K562 (cell line): Measurements from ENCODE around the gene UBL7. TPM values are rescaled to one million over a fixed set of nuclear protein-coding genes. Genes with fewer than 3 reads are reported as not detected.
A peak's percentile ranks its signal among the peaks of the same experiment; 100 is the strongest.

ENCODE experiments used
- ATAC-seq: fragments of 200-7000 bp; cut with Tn5 transposase; 3 replicates; pipeline ENCODE4 v1.9.1; 2020; ENCODE audit warnings: moderate library complexity
- BruUV-seq: library from RNA; stranded (reverse); fragments of 400-500 nt; replicated peaks from 2 replicates; lab custom pipeline; 2021; lab: Mats Ljungman, UMichigan
- CTCF ChIA-PET: fragments of 300-600 bp; formaldehyde crosslinking; extraction: SDS; loops from one replicate; lab custom pipeline; 2021; ENCODE audit warnings: low intra/inter-chr PET ratio; lab: Yijun Ruan, JAX
- POLR2A ChIA-PET: fragments of 300-600, 350-650 bp; sonication (Branson Sonifier 250); formaldehyde crosslinking; extraction: SDS; loops from one replicate; lab custom pipeline; 2021; ENCODE audit warnings: antibody characterized with exemption, inconsistent platforms; lab: Yijun Ruan, JAX
- DNase-seq, 4 experiments: peaks; one replicate each; pipeline versions ENCODE4 v3.0.0 to v3.0.0-alpha.2; 2011 to 2018; ENCODE audit warnings: low spot score in 3 of 4, mixed read lengths in 3 of 4; ENCODE audit errors: extremely low read depth in 1 of 4
- FAIRE-seq: peaks from 2 replicates; lab custom pipeline; 2011; peaks lifted over from hg19 to GRCh38; lab: Jason Lieb, UNC
- H2AFZ ChIP-seq: 2 replicates; pipeline ENCODE4 v1.6.0; 2011; ENCODE audit warnings: low read depth, low read length, control low read depth, inconsistent platforms
- H3K27ac ChIP-seq: fragments of 200-600 bp; 3 replicates; pipeline ENCODE4 v1.8.0; 2011; ENCODE audit warnings: low read depth, mild to moderate bottlenecking, control low read depth, inconsistent platforms, low read length, moderate library complexity, mixed read lengths; ENCODE audit errors: extremely low read depth
- H3K27me3 ChIP-seq, 2 experiments: fragments of 300-600 bp in 1 of 2; 2 replicates in 1 of 2; 3 replicates in 1 of 2; pipeline versions ENCODE4 v1.6.0 to v1.8.0; 2011; ENCODE audit warnings: inconsistent platforms in 2 of 2, low read length in 2 of 2, mild to moderate bottlenecking in 1 of 2, mixed read lengths in 1 of 2, moderate library complexity in 1 of 2; ENCODE audit not compliant: control insufficient read depth in 2 of 2, insufficient read depth in 2 of 2
- H3K36me3 ChIP-seq: fragments of 300-600 bp; 3 replicates; pipeline ENCODE4 v1.8.0; 2011; ENCODE audit warnings: mild to moderate bottlenecking, low read length, inconsistent platforms; ENCODE audit not compliant: control insufficient read depth, insufficient read depth
- H3K4me1 ChIP-seq, 2 experiments: fragments of 200-600 bp in 1 of 2; replicated peaks in 1 of 2; 2 replicates in 1 of 2; 3 replicates in 1 of 2; pipeline versions ENCODE4 v1.5.1 to v1.8.0; 2011; ENCODE audit warnings: inconsistent platforms in 2 of 2, low read length in 2 of 2, mild to moderate bottlenecking in 1 of 2, mixed read lengths in 1 of 2, moderate library complexity in 1 of 2; ENCODE audit not compliant: control insufficient read depth in 2 of 2, insufficient read depth in 2 of 2
- H3K4me2 ChIP-seq: 2 replicates; pipeline ENCODE4 v1.6.1; 2011; ENCODE audit warnings: low read length, control low read depth, inconsistent platforms, mixed read lengths; ENCODE audit not compliant: insufficient read depth
- H3K4me3 ChIP-seq: fragments of 200-600 bp; sonication (generic), shearing (Covaris generic); 2 replicates; pipeline ENCODE4 v1.5.1; 2016; ENCODE audit warnings: control low read depth, inconsistent platforms
- H3K79me2 ChIP-seq: fragments of 200-600 bp; 3 replicates; pipeline ENCODE4 v1.8.0; 2011; ENCODE audit warnings: low read length, inconsistent platforms; ENCODE audit not compliant: control insufficient read depth, insufficient read depth
- H3K9ac ChIP-seq, 2 experiments: 2 replicates each; pipeline versions ENCODE4 v1.6.0 to v1.6.1; 2011; ENCODE audit warnings: low read depth in 2 of 2, low read length in 2 of 2, control low read depth in 1 of 2, inconsistent platforms in 1 of 2, mild to moderate bottlenecking in 1 of 2, mixed read lengths in 1 of 2; ENCODE audit not compliant: insufficient read depth in 1 of 2
- H3K9me1 ChIP-seq: one replicate; pipeline ENCODE4 v1.6.0; 2011; ENCODE audit warnings: inconsistent platforms, mild to moderate bottlenecking, low read length, moderate library complexity; ENCODE audit not compliant: control insufficient read depth, insufficient read depth
- H3K9me3 ChIP-seq: replicated peaks from 2 replicates; pipeline ENCODE4 v1.5.1; 2011; ENCODE audit warnings: low read depth, low read length, inconsistent platforms; ENCODE audit not compliant: control insufficient read depth, insufficient read depth
- H4K20me1 ChIP-seq: replicated peaks from 2 replicates; pipeline ENCODE4 v1.6.1; 2011; ENCODE audit warnings: low read length, inconsistent platforms, mixed read lengths; ENCODE audit not compliant: control insufficient read depth, insufficient read depth
- ADNP ChIP-seq: fragments of 200-800 bp; sonication (Bioruptor generic); IDR thresholded peaks from 2 replicates; pipeline ENCODE4 v1.6.1; 2016; ENCODE audit warnings: missing genetic modification characterization, missing compliant biosample characterization
- BCLAF1 ChIP-seq, 2 experiments: fragments of 450-650 bp in 1 of 2; IDR thresholded peaks; 2 replicates each; pipeline ENCODE4 v1.6.1; 2011 to 2017; ENCODE audit warnings: low read depth in 2 of 2, antibody characterized with exemption in 1 of 2, borderline replicate concordance in 1 of 2, low read length in 1 of 2, mild to moderate bottlenecking in 1 of 2, mixed read lengths in 1 of 2; ENCODE audit not compliant: control insufficient read depth in 1 of 2
- BCOR ChIP-seq: fragments of 450-650 bp; IDR thresholded peaks from 2 replicates; pipeline ENCODE4 v1.6.1; 2016
- CREBBP ChIP-seq: IDR thresholded peaks from one replicate; pipeline ENCODE4 v1.6.1; 2012; ENCODE audit warnings: low read depth, mild to moderate bottlenecking, control low read depth, inconsistent platforms, low read length
- CXXC5 ChIP-seq: fragments of 250-450 bp; sonication (Bioruptor Pico); IDR thresholded peaks from 2 replicates; pipeline ENCODE4 v1.8.0; 2022; ENCODE audit warnings: inconsistent platforms, mild to moderate bottlenecking, moderate library complexity
- ESRRA ChIP-seq: fragments of 450-650 bp; IDR thresholded peaks from 2 replicates; pipeline ENCODE4 v1.6.1; 2014; ENCODE audit warnings: low read depth, mild to moderate bottlenecking, moderate library complexity, borderline replicate concordance
- FOXJ2 ChIP-seq: fragments of 200-800 bp; sonication (Bioruptor generic); IDR thresholded peaks from 2 replicates; pipeline ENCODE4 v1.6.1; 2016; ENCODE audit warnings: missing genetic modification characterization, missing compliant biosample characterization
- KDM1A ChIP-seq, 2 experiments: fragments of 450-650 bp; IDR thresholded peaks; 2 replicates each; pipeline ENCODE4 v1.6.1; 2016; ENCODE audit warnings: mild to moderate bottlenecking in 2 of 2
- PTBP1 ChIP-seq: fragments of 200-400 bp; formaldehyde crosslinking; IDR thresholded peaks from 2 replicates; pipeline ENCODE4 v1.6.1; 2017; ENCODE audit warnings: low read depth, low read length
- RBFOX2 ChIP-seq: fragments of 200-400 bp; formaldehyde crosslinking; IDR thresholded peaks from 2 replicates; pipeline ENCODE4 v1.6.1; 2017; ENCODE audit warnings: low read depth, mild to moderate bottlenecking, low read length, moderate library complexity
- RBM25 ChIP-seq: fragments of 200-400 bp; formaldehyde crosslinking; IDR thresholded peaks from 2 replicates; pipeline ENCODE4 v1.6.1; 2018; ENCODE audit warnings: low read length, low read depth, moderate library complexity; ENCODE audit not compliant: severe bottlenecking
- RCOR1 ChIP-seq, 2 experiments: IDR thresholded peaks; 2 replicates each; pipeline ENCODE4 v1.6.1; 2012; ENCODE audit warnings: low read depth in 2 of 2, low read length in 2 of 2, borderline replicate concordance in 1 of 2, improper control_type of control experiment in 1 of 2
- SMAD2 ChIP-seq: fragments of 150-350 bp; IDR thresholded peaks from 2 replicates; pipeline ENCODE4 v1.6.1; 2014; ENCODE audit warnings: low read depth, mild to moderate bottlenecking, low read length
- TSC22D4 ChIP-seq: fragments of 450-650 bp; IDR thresholded peaks from 2 replicates; pipeline ENCODE4 v1.6.1; 2016; ENCODE audit warnings: missing genetic modification characterization, missing biosample characterization, control low read depth
- ZBTB8A ChIP-seq: fragments of 450-650 bp; IDR thresholded peaks from 2 replicates; pipeline ENCODE4 v1.6.1; 2018; ENCODE audit warnings: mild to moderate bottlenecking, moderate library complexity; ENCODE audit not compliant: partially characterized antibody
- ZFX ChIP-seq: sonication (generic); formaldehyde crosslinking; IDR thresholded peaks from 2 replicates; pipeline ENCODE4 v1.8.0; 2022; ENCODE audit warnings: mild to moderate bottlenecking, missing genetic modification reagents, moderate library complexity
- ZNF253 ChIP-seq: fragments of 250-450 bp; sonication (Bioruptor Pico); conservative IDR thresholded peaks from 2 replicates; pipeline ENCODE4 v1.6.1; 2021; ENCODE audit warnings: mild to moderate bottlenecking
- ZNF408 ChIP-seq: fragments of 250-450 bp; sonication (Bioruptor Pico); IDR thresholded peaks from 2 replicates; pipeline ENCODE4 v1.4.0; 2020; ENCODE audit warnings: low read depth, mild to moderate bottlenecking, moderate library complexity
- ZNF780A ChIP-seq: fragments of 250-450 bp; sonication (Bioruptor Pico); IDR thresholded peaks from 2 replicates; pipeline ENCODE4 v1.5.0; 2021; ENCODE audit warnings: mild to moderate bottlenecking
- WGBS: fragments of 100-300 bp; shearing (Covaris generic); methylation state at CpG from one replicate; pipeline ENCODE4 v1.1.6; 2016; ENCODE audit warnings: low coverage, mixed read lengths; ENCODE audit not compliant: insufficient coverage; ENCODE audit errors: missing lambda C conversion rate; 5-methylcytosine and 5-hydroxymethylcytosine counted together
- in situ Hi-C: fragments of 300-500 bp; cut with MboI; formaldehyde crosslinking; loops from 4 replicates; pipeline ENCODE4 v1.15.0; 2018; ENCODE audit warnings: inconsistent platforms, mixed read lengths
- intact Hi-C: fragments of 100-400 bp; cut with micrococcal nuclease; formaldehyde crosslinking; loops from 2 replicates; pipeline ENCODE4 v1.14.2; 2022
- polyA plus RNA-seq, 8 experiments: library from polyadenylated mRNA; depleted of rRNA in 4 of 8; stranded (reverse) in 5 of 8; unstranded in 3 of 8; fragments of >200 nt; fragmentation: Nextera tagmentation in 2 of 8; fragmentation: Illumina TruSeq in 1 of 8; extraction: Ambion mirVana in 2 of 8; extraction: Trizol in 1 of 8; gene quantifications; 2 replicates each; pipeline versions ENCODE4 v1.2.1 to v1.2.3, GENCODE V29; 2011 to 2014; ENCODE audit warnings: inconsistent platforms in 1 of 8, missing spikeins in 1 of 8
- total RNA-seq, 7 experiments: library from RNA; depleted of rRNA in 6 of 7; stranded (reverse); fragments of >200 nt in 6 of 7; fragmentation: Illumina TruSeq in 2 of 7; extraction: Trizol in 2 of 7; gene quantifications; 2 replicates each; pipeline versions ENCODE4 v1.2.1 to v1.2.3, GENCODE V29; 2011 to 2021; ENCODE audit warnings: low replicate concordance in 1 of 7
- TF ChIP-seq, protein P1 (sequence below): fragments of 250-450 bp; sonication (Bioruptor Pico); IDR thresholded peaks from 2 replicates; pipeline ENCODE4 v1.8.0; 2021; ENCODE audit warnings: mild to moderate bottlenecking, moderate library complexity

Gene UBL7
- total and polyA plus RNA-seq, 9 of the 15 experiments (the other 6 are each of a cell fraction or from before 2014, with no cell fraction given) = 19.2 to 63.4 (median 44.9) TPM

- no TSS peak for BruUV-seq
- peaks cover 19% of the 10 kb centered on the region for H4K20me1 ChIP-seq
- ChIA-PET POLR2A (interaction anchor here (0.5 to 1.6 kb wide), 3 partner anchors 10 to 252 kb away, joined by 3 to 5 read pairs (median 4); no protein-coding TSS in a partner anchor), CTCF (no interaction called here)
- ATAC-seq (no peak), DNase-seq (no peak), FAIRE-seq (no peak)
- no peaks in the 10 kb centered on the region for H3K9me3 ChIP-seq
- H3K36me3 ChIP-seq = peaks cover 50% of the 10 kb centered on the region
- no peak overlapping the region for H2AFZ ChIP-seq
- H3K27ac ChIP-seq = no peak overlapping the region
- H3K79me2 ChIP-seq = peaks cover 60% of the 10 kb centered on the region
- intact Hi-C loops = no loop called here
- no peak overlapping the region for H3K4me2 ChIP-seq
- H3K27me3 ChIP-seq = no peaks in the 10 kb centered on the region
- in situ Hi-C loops = no loop called here
- H3K9ac ChIP-seq = peak overlapping the region in 1 of 2 experiments; percentile 29; a peak in 1 of 4 replicates
- peaks cover 37 to 64% of the 10 kb centered on the region in 2 experiments for H3K4me1 ChIP-seq
- H3K4me3 ChIP-seq = no peak overlapping the region
- 78% methylated on average over 4 of the region's 4 CpGs for WGBS
- H3K9me1 ChIP-seq = peaks cover 8% of the 10 kb centered on the region
- TF ChIP-seq, protein P1, sequence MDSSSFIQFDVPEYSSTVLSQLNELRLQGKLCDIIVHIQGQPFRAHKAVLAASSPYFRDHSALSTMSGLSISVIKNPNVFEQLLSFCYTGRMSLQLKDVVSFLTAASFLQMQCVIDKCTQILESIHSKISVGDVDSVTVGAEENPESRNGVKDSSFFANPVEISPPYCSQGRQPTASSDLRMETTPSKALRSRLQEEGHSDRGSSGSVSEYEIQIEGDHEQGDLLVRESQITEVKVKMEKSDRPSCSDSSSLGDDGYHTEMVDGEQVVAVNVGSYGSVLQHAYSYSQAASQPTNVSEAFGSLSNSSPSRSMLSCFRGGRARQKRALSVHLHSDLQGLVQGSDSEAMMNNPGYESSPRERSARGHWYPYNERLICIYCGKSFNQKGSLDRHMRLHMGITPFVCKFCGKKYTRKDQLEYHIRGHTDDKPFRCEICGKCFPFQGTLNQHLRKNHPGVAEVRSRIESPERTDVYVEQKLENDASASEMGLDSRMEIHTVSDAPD (CRISPR knock-in tag) = no peak
- TF ChIP-seq CREBBP = no peak
- no peak for TF ChIP-seq TSC22D4
- TF ChIP-seq ZFX (CRISPR knock-in tag) = no peak
- TF ChIP-seq BCOR = peak; percentile 75
- TF ChIP-seq RBM25 = peak; percentile 67
- TF ChIP-seq CXXC5 (CRISPR knock-in tag) = no peak
- no peak for TF ChIP-seq ZNF780A (CRISPR knock-in tag)
- TF ChIP-seq ZNF408 = no peak
- TF ChIP-seq PTBP1 = 0 out of 2 replicates have a peak, but pooled peaks have one; percentile 48
- TF ChIP-seq FOXJ2 (tag) = no peak
- TF ChIP-seq ZBTB8A = no peak
- TF ChIP-seq KDM1A (IDR thresholded peaks at IDR 0.05) = peak in 1 of 2 experiments; percentile 53; a peak in 2 of 4 replicates
- no peak for TF ChIP-seq ZNF253 (CRISPR knock-in tag)
- TF ChIP-seq ADNP (tag) = peak; percentile 58
- TF ChIP-seq BCLAF1 (IDR thresholded peaks at IDR 0.05; ENCODE audit: borderline replicate concordance in 1 of 2, control insufficient read depth in 1 of 2, low read depth in 2 of 2, low read length in 1 of 2) = no peak
- TF ChIP-seq RBFOX2 = no peak
- no peak for TF ChIP-seq SMAD2
- peak in 1 of 2 experiments; percentile 34; a peak in 1 of 4 replicates for TF ChIP-seq RCOR1 (IDR thresholded peaks at IDR 0.05; ENCODE audit: borderline replicate concordance in 1 of 2, low read depth in 2 of 2, low read length in 2 of 2)
- peak; percentile 95 for TF ChIP-seq ESRRA
Observed at GRCh38 chr15:74419432-74419831, 41.5 kb downstream of the UBL7 start.
